Skin of body (tissue), 2 donors: ENCODE measurements around the gene SERPINB5. TPM values are rescaled to one million over a fixed set of nuclear protein-coding genes. Genes with fewer than 3 reads are reported as not detected.
"Not testable (repeated sequence)": the region's sequence is repeated elsewhere in the genome, so short reads cannot be mapped to it uniquely, and the experiment has no call there.

ENCODE experiments used
- DNase-seq: peaks from one replicate; lab custom pipeline; 2025; lab: John Stamatoyannopoulos, UW
- total RNA-seq: library from RNA; depleted of rRNA; stranded (reverse); fragments of >200 nt; gene quantifications from one replicate; pipeline ENCODE4 v1.2.3, GENCODE V29; 2014

Gene SERPINB5, protein sequence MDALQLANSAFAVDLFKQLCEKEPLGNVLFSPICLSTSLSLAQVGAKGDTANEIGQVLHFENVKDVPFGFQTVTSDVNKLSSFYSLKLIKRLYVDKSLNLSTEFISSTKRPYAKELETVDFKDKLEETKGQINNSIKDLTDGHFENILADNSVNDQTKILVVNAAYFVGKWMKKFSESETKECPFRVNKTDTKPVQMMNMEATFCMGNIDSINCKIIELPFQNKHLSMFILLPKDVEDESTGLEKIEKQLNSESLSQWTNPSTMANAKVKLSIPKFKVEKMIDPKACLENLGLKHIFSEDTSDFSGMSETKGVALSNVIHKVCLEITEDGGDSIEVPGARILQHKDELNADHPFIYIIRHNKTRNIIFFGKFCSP
- 130 TPM for total RNA-seq

- DNase-seq: no peak
These were observed at the start of gene SERPINB5 for GRCh38 chr18:63476668-63477067. Gene SERPINB5 (plus strand): TSS chr18:63476958. CDS start chr18:63484429, 7,471 bp downstream.

GRCh38 chr18:63427558-63427957, 49.2 kb upstream of the SERPINB5 start:
- DNase-seq: no peak

DNA sequence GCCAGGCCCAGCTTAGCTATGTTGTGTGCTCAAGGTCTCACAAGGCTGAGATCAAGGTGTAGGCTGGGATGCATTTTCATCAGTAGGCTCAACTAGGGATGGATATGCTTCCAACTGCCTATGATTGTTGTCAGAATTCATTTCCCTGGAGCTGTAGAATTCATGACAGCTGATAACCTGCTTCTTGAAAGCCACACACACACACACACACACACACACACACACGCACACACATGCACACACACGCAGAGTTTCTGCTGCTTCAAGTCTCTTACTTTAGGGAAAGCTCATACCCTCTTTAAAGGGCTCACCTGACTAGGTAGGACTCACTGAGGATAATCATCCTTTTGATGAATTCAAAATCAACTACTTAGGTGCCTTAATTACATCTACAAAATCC, 46.2 kb upstream of the SERPINB5 start:
- DNase-seq: no peak

GRCh38 chr18:63431180-63431579, 45.6 kb upstream of the SERPINB5 start:
- no peak for DNase-seq

- DNase-seq: peak; percentile 66
These were observed 43.4 kb upstream of the SERPINB5 start for GRCh38 chr18:63433334-63433866.

DNA sequence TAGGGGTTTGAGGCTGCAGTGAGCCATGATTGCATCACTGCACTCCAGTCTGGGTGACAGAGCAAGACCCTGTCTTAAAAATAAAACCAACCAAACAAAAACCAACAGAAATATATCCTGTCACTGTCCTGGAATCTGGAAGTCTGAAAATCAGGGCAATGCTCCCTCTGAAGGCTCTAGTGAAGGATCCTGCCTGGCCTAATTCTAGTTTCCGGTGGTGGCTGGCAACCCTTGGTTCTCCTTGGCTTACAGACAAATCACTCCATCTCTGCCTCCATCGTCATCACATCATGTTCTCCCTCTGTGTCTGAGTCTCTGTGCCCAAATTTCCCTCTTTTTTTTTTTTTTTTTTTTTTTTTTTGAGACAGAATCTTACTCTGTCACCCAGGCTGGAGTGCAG, 38.6 kb upstream of the SERPINB5 start:
- no peak for DNase-seq

DNA sequence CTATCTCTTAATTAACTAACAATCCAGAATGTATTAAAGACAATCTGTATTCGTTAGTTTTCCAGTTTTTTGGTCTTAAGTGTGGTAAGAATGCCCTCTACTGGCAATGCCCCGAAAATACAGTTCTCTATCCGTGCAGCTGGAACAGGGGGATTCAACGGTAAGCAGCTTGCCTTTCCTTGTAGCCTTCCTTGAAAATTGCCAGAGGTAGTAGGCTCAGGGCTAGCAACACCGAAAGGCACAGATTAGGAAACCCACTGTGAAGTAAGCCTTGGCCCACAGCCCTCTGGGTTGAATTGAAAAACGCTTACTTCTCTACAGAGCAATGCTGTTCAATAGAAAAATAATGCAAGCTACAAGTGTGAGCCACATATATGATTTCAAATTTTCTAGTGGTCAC, 37.4 kb upstream of the SERPINB5 start:
- peak; percentile 68 for DNase-seq

- peak; percentile 44 for DNase-seq
These were observed 36.5 kb upstream of the SERPINB5 start for GRCh38 chr18:63440219-63440618.

GRCh38 chr18:63440881-63441280, 35.9 kb upstream of the SERPINB5 start:
- DNase-seq: peak; percentile 39

- no peak for DNase-seq
These were observed 32.9 kb upstream of the SERPINB5 start for GRCh38 chr18:63443829-63444228.

GRCh38 chr18:63444580-63444979, 32.2 kb upstream of the SERPINB5 start:
- peak; percentile 96 for DNase-seq

DNA sequence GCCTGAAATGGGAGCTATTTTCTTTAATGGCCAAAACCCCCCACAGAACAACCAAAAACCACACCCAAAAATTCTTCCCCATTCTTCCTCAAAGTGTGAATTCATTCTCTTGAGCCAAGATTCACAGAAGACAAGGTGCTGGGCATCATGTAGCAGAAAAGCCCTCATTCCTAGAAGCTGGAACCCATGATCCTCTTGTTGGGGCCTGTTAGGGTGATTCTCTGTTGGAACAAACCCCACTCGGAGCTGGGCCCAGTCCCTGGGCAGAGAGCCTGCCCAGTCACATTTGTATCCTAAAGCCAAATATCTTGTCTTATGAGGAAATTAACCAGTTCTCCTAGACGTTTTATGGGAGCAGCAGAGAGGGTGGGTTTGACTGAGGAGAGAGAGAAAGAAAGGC, 31.7 kb upstream of the SERPINB5 start:
- no peak for DNase-seq

DNA sequence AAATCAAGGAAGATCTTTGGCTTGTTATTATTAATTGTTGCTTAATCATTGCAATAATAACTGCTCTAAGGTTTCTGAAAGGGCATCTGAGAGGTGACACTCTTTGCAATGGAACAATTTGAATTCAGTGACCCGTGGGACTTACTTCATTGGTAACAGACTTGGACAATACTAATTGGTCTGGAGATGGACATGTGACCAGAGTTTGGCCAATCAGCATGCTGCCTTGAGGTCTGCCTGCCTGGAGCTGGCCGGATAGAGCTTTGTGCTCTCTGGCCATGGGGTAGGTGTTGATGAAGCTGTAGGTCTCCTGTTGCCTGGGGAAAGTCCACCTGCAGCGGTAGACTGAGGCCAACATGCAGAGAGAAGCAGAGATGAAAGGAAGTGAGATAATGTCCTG, 30.5 kb upstream of the SERPINB5 start:
- no peak for DNase-seq

DNA sequence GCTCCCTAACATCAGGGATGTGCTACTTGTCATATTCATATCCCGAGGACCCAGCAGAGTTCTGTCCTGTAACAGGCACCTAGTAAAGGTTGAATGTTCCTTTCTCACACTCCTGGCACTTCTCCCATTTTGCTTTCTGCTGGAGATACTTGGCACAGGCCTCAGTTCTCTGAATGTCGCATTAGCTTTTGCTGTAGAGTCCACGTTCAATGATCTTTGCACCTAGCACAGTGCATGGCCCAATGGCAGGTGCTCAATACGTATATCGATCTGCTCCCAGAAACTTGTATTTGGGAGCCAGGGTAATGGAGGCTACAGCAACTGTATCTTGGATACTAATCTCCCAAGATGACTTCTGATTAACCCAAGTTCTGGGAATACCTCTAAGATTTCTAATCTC, 29.7 kb upstream of the SERPINB5 start:
- DNase-seq: no peak

- DNase-seq: no peak
These were observed 27.3 kb upstream of the SERPINB5 start for GRCh38 chr18:63449426-63449825.

- DNase-seq: peak; percentile 37
These were observed 24.7 kb upstream of the SERPINB5 start for GRCh38 chr18:63451799-63452660.

DNA sequence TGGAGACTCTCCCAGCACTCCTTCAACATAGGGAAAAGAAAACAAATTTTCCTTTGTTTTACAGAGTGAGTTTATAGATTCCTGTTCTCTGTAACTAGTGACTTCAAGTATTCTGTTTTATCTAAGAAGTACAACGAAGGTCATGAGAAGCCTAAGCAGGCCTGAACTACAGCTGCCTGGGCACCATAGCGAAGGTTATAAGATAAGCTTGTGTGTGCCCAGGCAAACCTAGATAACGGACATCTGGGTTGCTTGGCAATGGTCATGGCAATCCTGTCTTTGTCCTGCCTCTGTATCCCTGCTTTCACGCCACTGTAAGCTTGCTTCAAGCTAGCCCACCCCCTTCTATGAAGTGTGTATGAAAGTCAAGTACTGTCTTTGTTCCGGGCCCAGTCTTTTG, 24.0 kb upstream of the SERPINB5 start:
- not testable (repeated sequence) for DNase-seq

GRCh38 chr18:63454497-63454896, 22.3 kb upstream of the SERPINB5 start:
- no peak for DNase-seq

- no peak for DNase-seq
These were observed 18.8 kb upstream of the SERPINB5 start for GRCh38 chr18:63457977-63458376.

DNA sequence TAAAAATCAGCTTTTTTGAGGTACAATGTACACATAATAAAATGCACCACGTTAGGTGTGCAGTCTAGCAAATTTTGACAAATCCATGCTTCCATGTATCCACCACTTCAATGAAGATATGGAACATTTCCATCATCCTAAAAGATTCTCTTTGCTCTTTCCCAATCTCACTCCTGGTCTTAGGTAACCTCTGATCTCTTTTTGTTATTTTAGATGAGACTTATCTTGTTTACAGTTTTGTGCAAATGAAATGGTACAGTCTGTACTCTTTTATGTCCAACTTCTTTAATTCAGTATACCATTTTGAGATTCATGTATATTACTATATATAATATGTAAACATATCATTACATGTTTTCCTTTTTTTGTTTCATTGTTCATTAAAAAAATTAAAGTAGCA, 16.3 kb upstream of the SERPINB5 start:
- no peak for DNase-seq

- DNase-seq: no peak
These were observed 12.3 kb upstream of the SERPINB5 start for GRCh38 chr18:63464434-63464833.

DNA sequence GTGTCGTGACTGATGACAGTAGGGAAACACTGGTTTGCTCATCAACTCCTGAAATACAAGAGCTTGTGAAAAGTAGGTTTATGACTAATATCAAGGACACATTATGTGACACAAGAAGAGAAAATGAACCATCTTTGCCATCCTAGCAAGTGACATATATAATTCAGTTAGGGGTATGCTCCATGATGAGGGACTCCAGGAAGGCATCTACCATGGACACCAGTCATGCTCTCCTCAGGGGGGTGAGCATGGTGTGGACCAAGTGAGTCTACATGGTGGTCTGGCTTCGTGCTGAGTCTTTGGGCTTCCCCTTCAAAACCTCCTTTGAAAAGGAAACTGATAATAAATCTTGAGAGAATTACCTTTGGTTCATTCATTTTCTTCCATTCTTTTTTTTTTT, 11.7 kb upstream of the SERPINB5 start:
- DNase-seq: no peak
